Ishikawa (cell line): ENCODE results near the gene SRF.

Experiments used
- CEBPB ChIP-seq: IDR thresholded peaks from 2 replicates; pipeline ENCODE4 v1.6.1; 2012
- CREB1 ChIP-seq: IDR thresholded peaks from 2 replicates; pipeline ENCODE4 v1.6.1; 2012; ENCODE audit warnings: low read depth
- EGR1 ChIP-seq: IDR thresholded peaks from 2 replicates; pipeline ENCODE4 v1.6.1; 2012
- EP300 ChIP-seq: IDR thresholded peaks from 2 replicates; pipeline ENCODE4 v1.6.1; 2012; ENCODE audit warnings: borderline replicate concordance
- FOXM1 ChIP-seq: IDR thresholded peaks from 2 replicates; pipeline ENCODE4 v1.6.1; 2012; ENCODE audit warnings: low read depth, borderline replicate concordance
- NFIC ChIP-seq: IDR thresholded peaks from 2 replicates; pipeline ENCODE4 v1.6.1; 2012
- RAD21 ChIP-seq: IDR thresholded peaks from 2 replicates; pipeline ENCODE4 v1.6.1; 2012; ENCODE audit warnings: low read depth
- TAF1 ChIP-seq: IDR thresholded peaks from 2 replicates; pipeline ENCODE4 v1.6.1; 2012; ENCODE audit warnings: low read depth, mild to moderate bottlenecking
- TCF12 ChIP-seq: IDR thresholded peaks from 2 replicates; pipeline ENCODE4 v1.6.1; 2012; ENCODE audit warnings: low read depth
- TEAD4 ChIP-seq: IDR thresholded peaks from 2 replicates; pipeline ENCODE4 v1.6.1; 2012
- YY1 ChIP-seq: IDR thresholded peaks from 2 replicates; pipeline ENCODE4 v1.6.1; 2012; ENCODE audit warnings: low read depth
- ZBTB7A ChIP-seq: IDR thresholded peaks from 2 replicates; pipeline ENCODE4 v1.6.1; 2012; ENCODE audit warnings: low read depth
- TF ChIP-seq, protein P1 (sequence below): IDR thresholded peaks from 2 replicates; pipeline ENCODE4 v1.6.1; 2012; ENCODE audit warnings: low read depth, mild to moderate bottlenecking
- TF ChIP-seq, protein P2 (sequence below): IDR thresholded peaks from 2 replicates; pipeline ENCODE4 v1.6.1; 2012
- TF ChIP-seq, protein P3 (sequence below): IDR thresholded peaks from 2 replicates; pipeline ENCODE4 v1.6.1; 2012

The SRF gene

DNA sequence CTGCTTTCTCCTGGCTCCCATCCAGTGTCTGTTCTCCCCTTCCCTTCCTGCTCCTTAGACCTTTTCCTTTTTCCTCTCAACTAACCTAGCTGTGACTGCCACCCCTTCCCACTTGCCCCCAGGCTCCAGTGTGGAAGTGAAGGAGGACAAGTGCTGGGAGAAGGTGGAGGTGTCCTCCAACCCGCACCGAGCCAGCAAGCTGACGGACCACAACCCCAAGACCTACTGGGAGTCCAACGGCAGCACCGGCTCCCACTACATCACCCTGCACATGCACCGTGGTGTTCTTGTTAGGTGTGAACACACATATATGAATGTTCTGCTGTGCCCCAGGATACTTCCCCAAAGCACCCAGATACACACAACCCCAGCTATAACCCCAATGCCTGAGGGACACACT is 29.5 kb downstream of the SRF start:
- TF ChIP-seq ZBTB7A (no peak), EP300 (no peak), FOXM1 (no peak), EGR1 (no peak), RAD21 (no peak), TCF12 (no peak), CREB1 (no peak), NFIC (no peak), TAF1 (no peak), TEAD4 (no peak), CEBPB (no peak), YY1 (no peak)
- TF ChIP-seq, protein P1, sequence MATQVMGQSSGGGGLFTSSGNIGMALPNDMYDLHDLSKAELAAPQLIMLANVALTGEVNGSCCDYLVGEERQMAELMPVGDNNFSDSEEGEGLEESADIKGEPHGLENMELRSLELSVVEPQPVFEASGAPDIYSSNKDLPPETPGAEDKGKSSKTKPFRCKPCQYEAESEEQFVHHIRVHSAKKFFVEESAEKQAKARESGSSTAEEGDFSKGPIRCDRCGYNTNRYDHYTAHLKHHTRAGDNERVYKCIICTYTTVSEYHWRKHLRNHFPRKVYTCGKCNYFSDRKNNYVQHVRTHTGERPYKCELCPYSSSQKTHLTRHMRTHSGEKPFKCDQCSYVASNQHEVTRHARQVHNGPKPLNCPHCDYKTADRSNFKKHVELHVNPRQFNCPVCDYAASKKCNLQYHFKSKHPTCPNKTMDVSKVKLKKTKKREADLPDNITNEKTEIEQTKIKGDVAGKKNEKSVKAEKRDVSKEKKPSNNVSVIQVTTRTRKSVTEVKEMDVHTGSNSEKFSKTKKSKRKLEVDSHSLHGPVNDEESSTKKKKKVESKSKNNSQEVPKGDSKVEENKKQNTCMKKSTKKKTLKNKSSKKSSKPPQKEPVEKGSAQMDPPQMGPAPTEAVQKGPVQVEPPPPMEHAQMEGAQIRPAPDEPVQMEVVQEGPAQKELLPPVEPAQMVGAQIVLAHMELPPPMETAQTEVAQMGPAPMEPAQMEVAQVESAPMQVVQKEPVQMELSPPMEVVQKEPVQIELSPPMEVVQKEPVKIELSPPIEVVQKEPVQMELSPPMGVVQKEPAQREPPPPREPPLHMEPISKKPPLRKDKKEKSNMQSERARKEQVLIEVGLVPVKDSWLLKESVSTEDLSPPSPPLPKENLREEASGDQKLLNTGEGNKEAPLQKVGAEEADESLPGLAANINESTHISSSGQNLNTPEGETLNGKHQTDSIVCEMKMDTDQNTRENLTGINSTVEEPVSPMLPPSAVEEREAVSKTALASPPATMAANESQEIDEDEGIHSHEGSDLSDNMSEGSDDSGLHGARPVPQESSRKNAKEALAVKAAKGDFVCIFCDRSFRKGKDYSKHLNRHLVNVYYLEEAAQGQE, result no peak
- TF ChIP-seq, protein P2, sequence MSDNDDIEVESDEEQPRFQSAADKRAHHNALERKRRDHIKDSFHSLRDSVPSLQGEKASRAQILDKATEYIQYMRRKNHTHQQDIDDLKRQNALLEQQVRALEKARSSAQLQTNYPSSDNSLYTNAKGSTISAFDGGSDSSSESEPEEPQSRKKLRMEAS, result no peak
- TF ChIP-seq, protein P3, sequence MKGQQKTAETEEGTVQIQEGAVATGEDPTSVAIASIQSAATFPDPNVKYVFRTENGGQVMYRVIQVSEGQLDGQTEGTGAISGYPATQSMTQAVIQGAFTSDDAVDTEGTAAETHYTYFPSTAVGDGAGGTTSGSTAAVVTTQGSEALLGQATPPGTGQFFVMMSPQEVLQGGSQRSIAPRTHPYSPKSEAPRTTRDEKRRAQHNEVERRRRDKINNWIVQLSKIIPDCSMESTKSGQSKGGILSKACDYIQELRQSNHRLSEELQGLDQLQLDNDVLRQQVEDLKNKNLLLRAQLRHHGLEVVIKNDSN, result no peak

DNA sequence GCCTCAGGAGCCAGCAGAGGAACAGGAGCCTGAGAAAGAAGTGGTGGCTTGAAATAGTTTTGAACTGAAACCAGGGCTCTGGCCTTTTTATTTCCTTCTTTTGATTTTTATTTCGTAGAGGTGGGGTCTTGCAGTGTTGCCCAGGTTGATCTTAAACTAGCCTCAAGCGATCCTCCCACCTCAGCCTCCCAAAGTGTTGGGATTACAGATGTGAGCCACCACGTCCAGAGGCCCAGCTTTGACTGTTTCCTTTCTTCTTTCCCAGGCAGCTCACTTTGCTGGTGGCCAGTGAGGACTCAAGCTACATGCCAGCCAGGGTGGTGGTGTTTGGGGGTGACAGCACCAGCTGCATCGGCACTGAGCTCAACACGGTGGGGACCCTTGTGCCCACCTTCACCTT is 31.4 kb downstream of the SRF start:
- no peak for TF ChIP-seq NFIC

DNA sequence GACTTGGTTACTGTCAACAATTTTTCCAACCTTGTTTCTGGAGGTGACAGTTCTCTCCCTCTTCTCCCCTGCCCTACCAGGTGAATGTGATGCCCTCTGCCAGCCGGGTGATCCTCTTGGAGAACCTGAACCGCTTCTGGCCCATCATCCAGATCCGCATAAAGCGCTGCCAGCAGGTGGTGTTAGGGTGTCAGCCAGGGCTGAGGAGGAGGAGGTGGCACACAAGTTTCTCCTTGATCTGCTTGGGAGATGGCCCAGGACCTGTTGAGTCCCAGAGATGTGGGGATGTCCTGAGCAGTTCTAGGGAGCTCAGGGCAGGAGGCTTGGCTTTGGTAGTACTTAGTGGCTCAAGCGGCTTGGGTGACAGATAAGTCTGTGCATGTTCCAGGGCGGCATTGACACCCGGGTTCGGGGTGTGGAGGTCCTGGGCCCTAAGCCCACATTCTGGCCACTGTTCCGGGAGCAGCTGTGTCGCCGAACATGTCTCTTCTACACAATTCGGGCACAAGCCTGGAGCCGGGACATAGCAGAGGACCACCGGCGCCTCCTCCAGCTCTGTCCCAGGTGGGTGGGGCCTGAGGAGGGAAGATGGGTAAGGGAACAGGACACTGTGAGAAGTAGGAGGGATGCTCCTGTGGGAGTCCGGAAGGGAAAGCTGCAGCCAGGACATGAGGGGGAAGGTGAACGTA is 32.1 kb downstream of the SRF start:
- TF ChIP-seq TAF1 (no peak), CREB1 (no peak), TEAD4 (no peak), NFIC (no peak), TCF12 (no peak), EP300 (no peak), EGR1 (no peak), FOXM1 (no peak), CEBPB (no peak), RAD21 (no peak), ZBTB7A (no peak), YY1 (no peak)
- TF ChIP-seq, protein P2, result no peak
- TF ChIP-seq, protein P3, result no peak
- TF ChIP-seq, protein P1, result no peak

DNA sequence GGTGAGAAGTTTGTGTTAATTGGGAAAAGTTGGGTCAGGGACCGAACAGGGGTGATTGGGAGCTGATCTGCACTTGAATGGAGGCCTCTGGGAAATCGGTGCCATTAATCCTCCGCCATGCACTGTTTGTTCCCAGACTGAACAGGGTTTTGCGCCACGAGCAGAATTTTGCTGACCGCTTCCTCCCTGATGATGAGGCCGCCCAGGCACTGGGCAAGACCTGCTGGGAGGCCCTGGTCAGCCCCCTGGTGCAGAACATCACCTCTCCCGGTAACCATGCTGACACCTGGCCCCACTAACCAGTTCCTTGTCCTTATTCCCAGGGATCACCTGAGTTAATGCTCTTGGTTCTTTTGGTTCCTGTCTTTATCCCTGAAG is 32.6 kb downstream of the SRF start:
- TF ChIP-seq YY1, result no peak
- TF ChIP-seq, protein P2, result no peak
- no peak for TF ChIP-seq CEBPB
- TF ChIP-seq FOXM1, result no peak
- no peak for TF ChIP-seq ZBTB7A

DNA sequence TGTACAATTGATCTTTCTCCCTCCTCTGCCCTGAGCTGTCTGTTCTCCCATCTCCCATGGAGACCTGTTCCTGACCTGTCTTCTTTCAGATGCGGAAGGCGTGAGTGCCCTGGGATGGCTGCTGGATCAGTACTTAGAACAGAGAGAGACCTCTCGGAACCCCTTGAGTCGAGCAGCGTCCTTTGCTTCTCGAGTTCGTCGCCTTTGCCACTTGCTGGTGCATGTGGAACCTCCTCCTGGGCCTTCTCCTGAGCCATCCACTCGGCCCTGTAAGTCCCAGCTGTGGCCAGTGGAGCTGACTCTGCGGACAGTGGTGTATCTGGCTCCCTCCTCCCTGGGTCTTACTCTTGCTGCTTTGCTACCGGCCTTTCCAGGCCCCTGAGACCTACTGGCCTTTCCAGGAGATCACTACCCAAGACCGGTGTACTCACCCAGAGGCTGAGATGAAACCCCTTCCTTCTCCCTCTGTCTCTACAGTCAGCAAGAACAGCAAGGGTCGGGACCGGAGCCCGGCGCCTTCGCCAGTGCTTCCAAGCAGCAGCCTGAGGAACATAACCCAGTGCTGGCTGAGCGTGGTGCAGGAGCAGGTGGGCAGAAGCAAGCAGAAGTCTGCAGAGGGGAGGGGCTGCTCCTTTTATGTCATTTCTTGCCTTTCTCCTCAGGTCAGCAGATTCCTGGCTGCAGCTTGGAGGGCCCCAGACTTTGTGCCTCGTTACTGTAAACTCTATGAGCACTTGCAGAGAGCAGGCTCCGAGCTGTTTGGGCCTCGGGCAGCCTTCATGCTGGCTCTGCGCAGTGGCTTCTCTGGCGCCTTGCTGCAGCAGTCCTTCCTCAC is 33.4 kb downstream of the SRF start:
- TF ChIP-seq, protein P1, result no peak
- TF ChIP-seq TAF1, result no peak
- no peak for TF ChIP-seq ZBTB7A
- no peak for TF ChIP-seq TEAD4
- TF ChIP-seq YY1, result no peak
- TF ChIP-seq CEBPB, result no peak
